ENCODE results near the gene TPBGL. TPM values are rescaled to one million over a fixed set of nuclear protein-coding genes. Genes with fewer than 3 reads are reported as not detected.

TPBGL gene
- total and polyA plus RNA-seq, 2 of the 4 experiments (the other 2 are of a cell fraction), result not detected

DNA sequence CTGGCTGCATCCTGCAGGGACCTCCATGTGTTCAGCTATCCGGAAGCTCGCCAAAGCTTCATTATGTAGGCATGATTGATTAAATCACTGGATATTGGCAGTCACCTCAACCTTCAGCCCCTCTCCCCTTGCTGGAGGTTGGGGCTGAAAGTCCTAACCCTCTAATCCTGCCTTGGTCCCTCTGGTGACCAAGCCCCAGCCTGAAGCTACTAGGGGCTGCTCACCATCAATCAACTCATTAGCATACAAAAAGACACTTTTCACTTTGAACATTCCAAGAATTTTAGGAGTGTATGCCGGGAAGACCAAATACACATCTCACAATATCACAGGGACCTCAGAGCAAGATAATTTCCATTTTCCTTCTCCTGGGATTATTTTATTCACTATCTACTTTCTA lies 38.8 kb upstream of the TPBGL start:
- H2BK20ac ChIP-seq (ENCODE audit: low read depth, low read length), result no peak overlapping the region
- H3K36me3 ChIP-seq (ENCODE audit: control insufficient read depth, insufficient read depth, low read length), result no peaks in the 10 kb centered on the region
- no peak overlapping the region for H4K91ac ChIP-seq (ENCODE audit: insufficient read depth, low read depth, low read length)
- no peak overlapping the region for H3K9ac ChIP-seq (ENCODE audit: low read depth, low read length)
- no peak overlapping the region for H4K5ac ChIP-seq (ENCODE audit: low read depth, low read length)
- H3K23ac ChIP-seq (ENCODE audit: low read depth, low read length), result no peak overlapping the region
- H3K4ac ChIP-seq (ENCODE audit: low read depth, low read length), result no peak overlapping the region
- no peak overlapping the region for H2AFZ ChIP-seq (replicated peaks; ENCODE audit: low read length, poor library complexity)
- DNase-seq (no peak), ATAC-seq (ENCODE audit: low read depth) (no peak)
- POLR2A ChIA-PET (ENCODE audit: unreplicated experiment), result no interaction called here
- H3K56ac ChIP-seq (ENCODE audit: extremely low read depth, insufficient read depth, low read length), result no peak overlapping the region
- no CpG with 5 or more reads among the region's 3 CpGs for WGBS, 2 experiments (ENCODE audit: extremely low coverage in 2 of 2, insufficient read length in 1 of 2)
- H4K8ac ChIP-seq (ENCODE audit: low read depth in 2 of 2, low read length in 2 of 2), result no peak overlapping the region
- H2BK120ac ChIP-seq (ENCODE audit: low read depth, low read length), result no peak overlapping the region
- peaks cover 49% of the 10 kb centered on the region for H3K27me3 ChIP-seq (ENCODE audit: control insufficient read depth, insufficient read depth, low read length)
- dilution Hi-C loops (cut with HindIII; ENCODE audit: low sequenced_read_pairs, unreplicated experiment), result no loop called here
- H2BK15ac ChIP-seq (ENCODE audit: low read depth, low read length), result no peak overlapping the region
- intact Hi-C loops (cut with micrococcal nuclease), result no loop called here
- BruUV-seq (replicated peaks), result no TSS peak
- in situ Hi-C loops (cut with MboI; ENCODE audit: low sequenced_read_pairs), result loop anchor here (5.0 kb wide), 2 partner anchors 54 to 179 kb away; no protein-coding TSS in a partner anchor
- H3K4me3 ChIP-seq (ENCODE audit: insufficient read depth, low read depth, low read length), result no peak overlapping the region
- H3K4me1 ChIP-seq (ENCODE audit: control insufficient read depth, insufficient read depth, low read length), result no peaks in the 10 kb centered on the region
- H3K27ac ChIP-seq (ENCODE audit: insufficient read depth, low read length), result no peak overlapping the region
- H3K14ac ChIP-seq (replicated peaks; ENCODE audit: low read depth, low read length), result no peak overlapping the region
- no peak overlapping the region for H3K18ac ChIP-seq (ENCODE audit: low read depth, low read length)
- CTCF ChIA-PET, result no interaction called here
- no peak overlapping the region for H2AK5ac ChIP-seq (ENCODE audit: low read depth, low read length)
- TF ChIP-seq FOS (IDR thresholded peaks at IDR 0.05; ENCODE audit: low read depth, low read length) (no peak), BHLHE40 (IDR thresholded peaks at IDR 0.05; ENCODE audit: low read depth, low read length) (no peak), MAZ (IDR thresholded peaks at IDR 0.05; ENCODE audit: borderline replicate concordance, low read depth, low read length) (no peak), RAD21 (IDR thresholded peaks at IDR 0.05; ENCODE audit: low read length) (no peak), CEBPB (IDR thresholded peaks at IDR 0.05; ENCODE audit: low read depth, low read length) (no peak), NFE2L2 (IDR thresholded peaks at IDR 0.05; ENCODE audit: low read depth, low read length) (no peak), MXI1 (IDR thresholded peaks at IDR 0.05; ENCODE audit: borderline replicate concordance, low read depth, low read length) (no peak), POLR2A (IDR thresholded peaks at IDR 0.05; ENCODE audit: low read depth, low read length) (no peak), CHD1 (IDR thresholded peaks at IDR 0.05; ENCODE audit: low read depth, low read length) (no peak), MAFK (IDR thresholded peaks at IDR 0.05; ENCODE audit: low read depth, low read length) (no peak)
- TF ChIP-seq, protein P1, sequence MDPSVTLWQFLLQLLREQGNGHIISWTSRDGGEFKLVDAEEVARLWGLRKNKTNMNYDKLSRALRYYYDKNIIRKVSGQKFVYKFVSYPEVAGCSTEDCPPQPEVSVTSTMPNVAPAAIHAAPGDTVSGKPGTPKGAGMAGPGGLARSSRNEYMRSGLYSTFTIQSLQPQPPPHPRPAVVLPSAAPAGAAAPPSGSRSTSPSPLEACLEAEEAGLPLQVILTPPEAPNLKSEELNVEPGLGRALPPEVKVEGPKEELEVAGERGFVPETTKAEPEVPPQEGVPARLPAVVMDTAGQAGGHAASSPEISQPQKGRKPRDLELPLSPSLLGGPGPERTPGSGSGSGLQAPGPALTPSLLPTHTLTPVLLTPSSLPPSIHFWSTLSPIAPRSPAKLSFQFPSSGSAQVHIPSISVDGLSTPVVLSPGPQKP (IDR thresholded peaks at IDR 0.05; ENCODE audit: borderline replicate concordance, low read depth, low read length), result no peak
- TF ChIP-seq, protein P2, sequence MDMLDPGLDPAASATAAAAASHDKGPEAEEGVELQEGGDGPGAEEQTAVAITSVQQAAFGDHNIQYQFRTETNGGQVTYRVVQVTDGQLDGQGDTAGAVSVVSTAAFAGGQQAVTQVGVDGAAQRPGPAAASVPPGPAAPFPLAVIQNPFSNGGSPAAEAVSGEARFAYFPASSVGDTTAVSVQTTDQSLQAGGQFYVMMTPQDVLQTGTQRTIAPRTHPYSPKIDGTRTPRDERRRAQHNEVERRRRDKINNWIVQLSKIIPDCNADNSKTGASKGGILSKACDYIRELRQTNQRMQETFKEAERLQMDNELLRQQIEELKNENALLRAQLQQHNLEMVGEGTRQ (IDR thresholded peaks at IDR 0.05; ENCODE audit: low read depth, low read length), result no peak
- TF ChIP-seq, protein P3, sequence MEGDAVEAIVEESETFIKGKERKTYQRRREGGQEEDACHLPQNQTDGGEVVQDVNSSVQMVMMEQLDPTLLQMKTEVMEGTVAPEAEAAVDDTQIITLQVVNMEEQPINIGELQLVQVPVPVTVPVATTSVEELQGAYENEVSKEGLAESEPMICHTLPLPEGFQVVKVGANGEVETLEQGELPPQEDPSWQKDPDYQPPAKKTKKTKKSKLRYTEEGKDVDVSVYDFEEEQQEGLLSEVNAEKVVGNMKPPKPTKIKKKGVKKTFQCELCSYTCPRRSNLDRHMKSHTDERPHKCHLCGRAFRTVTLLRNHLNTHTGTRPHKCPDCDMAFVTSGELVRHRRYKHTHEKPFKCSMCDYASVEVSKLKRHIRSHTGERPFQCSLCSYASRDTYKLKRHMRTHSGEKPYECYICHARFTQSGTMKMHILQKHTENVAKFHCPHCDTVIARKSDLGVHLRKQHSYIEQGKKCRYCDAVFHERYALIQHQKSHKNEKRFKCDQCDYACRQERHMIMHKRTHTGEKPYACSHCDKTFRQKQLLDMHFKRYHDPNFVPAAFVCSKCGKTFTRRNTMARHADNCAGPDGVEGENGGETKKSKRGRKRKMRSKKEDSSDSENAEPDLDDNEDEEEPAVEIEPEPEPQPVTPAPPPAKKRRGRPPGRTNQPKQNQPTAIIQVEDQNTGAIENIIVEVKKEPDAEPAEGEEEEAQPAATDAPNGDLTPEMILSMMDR (conservative IDR thresholded peaks at IDR 0.05; ENCODE audit: low read depth, low read length), result no peak
- H2BK5ac ChIP-seq (ENCODE audit: low read depth, low read length, poor library complexity, severe bottlenecking), result no peak overlapping the region
- no peaks in the 10 kb centered on the region for H4K20me1 ChIP-seq (ENCODE audit: insufficient read depth, low read length)
- H3K79me1 ChIP-seq (ENCODE audit: low read depth in 1 of 2, low read length in 2 of 2), result no peaks in the 10 kb centered on the region
- no peaks in the 10 kb centered on the region for H3K9me3 ChIP-seq (ENCODE audit: control insufficient read depth, insufficient read depth, low read length)
- H3K9me1 ChIP-seq (ENCODE audit: insufficient read depth, low read length), result no peaks in the 10 kb centered on the region
- no peak overlapping the region for H2AK9ac ChIP-seq (replicated peaks; ENCODE audit: low read depth, low read length, poor library complexity)
- H3K4me2 ChIP-seq (ENCODE audit: low read depth, low read length), result no peak overlapping the region

Data from IMR-90 (cell line).